GM21390 (cell line): Measurements from ENCODE around the gene TGFBR3.
A peak's percentile ranks its signal among the peaks of the same experiment; 100 is the strongest.

Experiments used
- ATAC-seq: cut with Tn5 transposase; IDR thresholded peaks from one replicate; pipeline ENCODE4 v1.9.1; 2021; ENCODE audit not compliant: unreplicated experiment

Gene TGFBR3

GRCh38 chr1:91885716-91886506, at the start of gene TGFBR3:
TSS of gene TGFBR3 (minus strand) at chr1:91886151. CDS start at chr1:91861531, 24,620 bp downstream.
- peak; percentile 75 for ATAC-seq

GRCh38 chr1:91929250-91929649, 43.3 kb upstream of the TGFBR3 start:
- ATAC-seq = no peak

- no peak for ATAC-seq
These were observed 42.1 kb upstream of the TGFBR3 start for GRCh38 chr1:91928026-91928425.

GRCh38 chr1:91925644-91926435, 39.9 kb upstream of the TGFBR3 start:
- ATAC-seq = no peak

- ATAC-seq = no peak
These were observed 38.2 kb upstream of the TGFBR3 start for GRCh38 chr1:91924146-91924545.

GRCh38 chr1:91919962-91920361, 34.0 kb upstream of the TGFBR3 start:
- no peak for ATAC-seq

GRCh38 chr1:91916811-91917460, 31.0 kb upstream of the TGFBR3 start:
- ATAC-seq = no peak

- no peak for ATAC-seq
These were observed 30.1 kb upstream of the TGFBR3 start for GRCh38 chr1:91916046-91916445.

GRCh38 chr1:91913018-91913417, 27.1 kb upstream of the TGFBR3 start:
- ATAC-seq = no peak

GRCh38 chr1:91912266-91912665, 26.3 kb upstream of the TGFBR3 start:
- no peak for ATAC-seq

- no peak for ATAC-seq
These were observed 15.3 kb upstream of the TGFBR3 start for GRCh38 chr1:91901231-91901630.

- ATAC-seq = no peak
These were observed 14.6 kb upstream of the TGFBR3 start for GRCh38 chr1:91900562-91900961.

- no peak for ATAC-seq
These were observed 11.1 kb upstream of the TGFBR3 start for GRCh38 chr1:91897016-91897415.

GRCh38 chr1:91895832-91896556, 10.0 kb upstream of the TGFBR3 start:
- no peak for ATAC-seq

- ATAC-seq = no peak
These were observed 8.2 kb upstream of the TGFBR3 start for GRCh38 chr1:91894036-91894761.

- ATAC-seq = no peak
These were observed 6.0 kb upstream of the TGFBR3 start for GRCh38 chr1:91891969-91892368.

- no peak for ATAC-seq
These were observed 5.5 kb upstream of the TGFBR3 start for GRCh38 chr1:91891454-91891853.

- ATAC-seq = no peak
These were observed 3.9 kb upstream of the TGFBR3 start for GRCh38 chr1:91889717-91890459.

- ATAC-seq = peak; percentile 6
These were observed 687 bp downstream of the TGFBR3 start for GRCh38 chr1:91885213-91885715.
